Astrocyte (in vitro differentiated cells and primary cell): ENCODE data around the gene CABCOCO1. TPM values are rescaled to one million over a fixed set of nuclear protein-coding genes. Genes with fewer than 3 reads are reported as not detected.
A peak's percentile ranks its signal among the peaks of the same experiment; 100 is the strongest.

Experiments used
- DNase-seq: peaks from one replicate; pipeline ENCODE4 v3.0.0-alpha.2; 2010; ENCODE audit warnings: low read depth
- FAIRE-seq: peaks from 2 replicates; lab custom pipeline; 2011; peaks lifted over from hg19 to GRCh38; lab: Jason Lieb, UNC
- H2AFZ ChIP-seq: 2 replicates; pipeline ENCODE4 v1.6.0; 2012; ENCODE audit warnings: low read depth, low read length, inconsistent platforms
- H3K27ac ChIP-seq: 2 replicates; pipeline ENCODE4 v1.5.1; 2011; ENCODE audit warnings: low read depth, low read length, inconsistent platforms
- H3K27me3 ChIP-seq: 2 replicates; pipeline ENCODE4 v1.6.0; 2011; ENCODE audit warnings: low read length, inconsistent platforms; ENCODE audit not compliant: insufficient read depth
- H3K36me3 ChIP-seq: 2 replicates; pipeline ENCODE4 v1.5.1; 2011; ENCODE audit warnings: low read length, inconsistent platforms; ENCODE audit not compliant: insufficient read depth
- H3K4me1 ChIP-seq: 2 replicates; pipeline ENCODE4 v1.5.1; 2011; ENCODE audit warnings: low read length, inconsistent platforms; ENCODE audit not compliant: insufficient read depth
- H3K4me2 ChIP-seq: 2 replicates; pipeline ENCODE4 v1.6.0; 2012; ENCODE audit warnings: low read length, inconsistent platforms
- H3K4me3 ChIP-seq: 2 replicates; pipeline ENCODE4 v1.5.1; 2011; ENCODE audit warnings: low read depth, mild to moderate bottlenecking, low read length, inconsistent platforms; ENCODE audit not compliant: insufficient read depth
- H3K79me2 ChIP-seq: 2 replicates; pipeline ENCODE4 v1.6.0; 2012; ENCODE audit warnings: mild to moderate bottlenecking, low read length, inconsistent platforms; ENCODE audit not compliant: insufficient read depth
- H3K9ac ChIP-seq: 2 replicates; pipeline ENCODE4 v1.6.0; 2012; ENCODE audit warnings: mild to moderate bottlenecking, low read length, inconsistent platforms
- H3K9me3 ChIP-seq: 2 replicates; pipeline ENCODE4 v1.5.1; 2012; ENCODE audit warnings: low read depth, mild to moderate bottlenecking, low read length, inconsistent platforms; ENCODE audit not compliant: insufficient read depth
- H4K20me1 ChIP-seq: 2 replicates; pipeline ENCODE4 v1.6.0; 2012; ENCODE audit warnings: low read length, inconsistent platforms; ENCODE audit not compliant: insufficient read depth
- H3K27ac Mint-ChIP-seq: one replicate; pipeline ENCODE4 v1.8.0; 2021; ENCODE audit warnings: mild to moderate bottlenecking, mixed read lengths; ENCODE audit not compliant: unreplicated experiment
- H3K27me3 Mint-ChIP-seq: one replicate; pipeline ENCODE4 v1.8.0; 2021; ENCODE audit warnings: low read depth, mixed read lengths; ENCODE audit not compliant: unreplicated experiment
- H3K36me3 Mint-ChIP-seq: one replicate; pipeline ENCODE4 v1.8.0; 2021; ENCODE audit warnings: low read depth, mixed read lengths; ENCODE audit not compliant: unreplicated experiment
- H3K4me1 Mint-ChIP-seq: one replicate; pipeline ENCODE4 v1.8.0; 2021; ENCODE audit warnings: low read depth, mixed read lengths; ENCODE audit not compliant: unreplicated experiment
- H3K4me3 Mint-ChIP-seq: one replicate; pipeline ENCODE4 v1.8.0; 2021; ENCODE audit warnings: mild to moderate bottlenecking, moderate library complexity, mixed read lengths; ENCODE audit not compliant: unreplicated experiment
- H3K9me3 Mint-ChIP-seq: one replicate; pipeline ENCODE4 v1.8.0; 2021; ENCODE audit warnings: mild to moderate bottlenecking, mixed read lengths; ENCODE audit not compliant: unreplicated experiment
- CTCF ChIP-seq: IDR thresholded peaks from 2 replicates; pipeline ENCODE4 v1.5.1; 2011; ENCODE audit warnings: low read depth, mild to moderate bottlenecking, inconsistent platforms, low read length, moderate library complexity; ENCODE audit not compliant: insufficient read depth
- EZH2 ChIP-seq: IDR thresholded peaks from 2 replicates; pipeline ENCODE4 v1.6.1; 2012; ENCODE audit warnings: mild to moderate bottlenecking, low read length, inconsistent platforms; ENCODE audit not compliant: insufficient read depth
- total RNA-seq: library from RNA; stranded (reverse); gene quantifications from 2 replicates; pipeline ENCODE4 v1.2.1, GENCODE V29; 2021

CABCOCO1 gene
- total RNA-seq, 1 donor from 2014 or later = 0.23 TPM

- no peaks in the 10 kb centered on the region for H4K20me1 ChIP-seq
- H3K4me2 ChIP-seq = no peak overlapping the region
- H3K9me3 Mint-ChIP-seq = peaks cover 3% of the 10 kb centered on the region
- H3K9ac ChIP-seq = no peak overlapping the region
- no peaks in the 10 kb centered on the region for H3K4me1 Mint-ChIP-seq
- H3K79me2 ChIP-seq = no peaks in the 10 kb centered on the region
- H3K9me3 ChIP-seq = no peaks in the 10 kb centered on the region
- no peak overlapping the region for H3K4me3 Mint-ChIP-seq
- H3K27ac ChIP-seq = no peak overlapping the region
- no peak overlapping the region for H3K27ac Mint-ChIP-seq
- no peaks in the 10 kb centered on the region for H3K27me3 ChIP-seq
- H3K36me3 Mint-ChIP-seq = no peaks in the 10 kb centered on the region
- H3K27me3 Mint-ChIP-seq = peaks cover 3% of the 10 kb centered on the region
- no peaks in the 10 kb centered on the region for H3K4me1 ChIP-seq
- no peaks in the 10 kb centered on the region for H3K36me3 ChIP-seq
- DNase-seq (peak; percentile 25), FAIRE-seq (peak; percentile 17)
- no peak overlapping the region for H2AFZ ChIP-seq
- no peak overlapping the region for H3K4me3 ChIP-seq
- TF ChIP-seq CTCF (no peak), EZH2 (no peak)
These were observed 152.8 kb downstream of the CABCOCO1 start for GRCh38 chr10:61815496-61815895.

Other genes starting within 250 kb of the CABCOCO1 start
- 0.18 and 0.31 TPM in 2 replicates for gene TMEM26, start 209.5 kb upstream of the CABCOCO1 start, total RNA-seq
- 64.6 and 66.0 TPM in 2 replicates for gene ARID5B, start 238.8 kb downstream of the CABCOCO1 start, total RNA-seq